Naive thymus-derived CD4-positive, alpha-beta T cell (primary cell): ENCODE results near the gene TBC1D9. TPM values are rescaled to one million over a fixed set of nuclear protein-coding genes. Genes with fewer than 3 reads are reported as not detected.

Experiments used
- ATAC-seq: fragments of 150-1000 bp; cut with Tn5 transposase; 2 replicates; pipeline ENCODE4 v1.10.0; 2021; ENCODE audit warnings: mild to moderate bottlenecking, moderate library complexity
- CTCF ChIA-PET: fragments of 350-600 bp; sonication (Branson Sonifier 250); formaldehyde crosslinking; loops from one replicate; lab custom pipeline; 2021; ENCODE audit warnings: antibody characterized with exemption; lab: Charles Lee
- POLR2A ChIA-PET: fragments of 350-600 bp; sonication (Branson Sonifier 250); formaldehyde crosslinking; loops from one replicate; lab custom pipeline; 2021; ENCODE audit warnings: antibody characterized with exemption, inconsistent platforms; lab: Charles Lee
- DNase-seq, 9 donors: peaks; one replicate each; pipeline versions ENCODE4 v3.0.0 to v3.0.0-alpha.2; 2020 to 2022; ENCODE audit warnings: mixed read lengths in 1 of 9
- H3K27ac ChIP-seq: one replicate; pipeline ENCODE4 v1.7.0; 2013; ENCODE audit warnings: mild to moderate bottlenecking, low read depth, low read length, moderate library complexity
- H3K27me3 ChIP-seq, 2 donors: one replicate each; pipeline ENCODE4 v1.7.0; 2013; ENCODE audit warnings: low read length in 2 of 2, mild to moderate bottlenecking in 2 of 2, moderate library complexity in 2 of 2; ENCODE audit not compliant: control insufficient read depth in 2 of 2, insufficient read depth in 2 of 2
- H3K36me3 ChIP-seq, 3 experiments: 1 replicate in 2 of 3; 2 replicates in 1 of 3; pipeline ENCODE4 v1.7.0; 2013; ENCODE audit warnings: low read length in 3 of 3, mild to moderate bottlenecking in 3 of 3, moderate library complexity in 1 of 3; ENCODE audit not compliant: insufficient read depth in 3 of 3, control insufficient read depth in 2 of 3
- H3K4me1 ChIP-seq, 2 donors: one replicate each; pipeline ENCODE4 v1.7.0; 2013; ENCODE audit warnings: low read length in 2 of 2, mild to moderate bottlenecking in 2 of 2, moderate library complexity in 1 of 2; ENCODE audit not compliant: control insufficient read depth in 2 of 2, insufficient read depth in 2 of 2
- H3K4me3 ChIP-seq: 2 replicates; pipeline ENCODE4 v1.7.0; 2013; ENCODE audit warnings: mild to moderate bottlenecking, low read length
- H3K9me3 ChIP-seq, 3 experiments: 1 replicate in 2 of 3; 2 replicates in 1 of 3; pipeline ENCODE4 v1.7.0; 2013; ENCODE audit warnings: low read length in 3 of 3; ENCODE audit not compliant: control insufficient read depth in 2 of 3
- H3K27ac Mint-ChIP-seq, 9 donors: one replicate each; pipeline ENCODE4 v1.8.0; 2020 to 2022; ENCODE audit warnings: mixed read lengths in 9 of 9, mild to moderate bottlenecking in 8 of 9, moderate library complexity in 5 of 9, inconsistent platforms in 2 of 9
- H3K27me3 Mint-ChIP-seq, 5 donors: one replicate each; pipeline ENCODE4 v1.8.0; 2021 to 2022; ENCODE audit warnings: mixed read lengths in 5 of 5, mild to moderate bottlenecking in 1 of 5
- H3K36me3 Mint-ChIP-seq, 5 donors: one replicate each; pipeline ENCODE4 v1.8.0; 2020 to 2022; ENCODE audit warnings: mixed read lengths in 5 of 5, mild to moderate bottlenecking in 3 of 5, inconsistent platforms in 1 of 5
- H3K4me1 Mint-ChIP-seq, 7 donors: one replicate each; pipeline ENCODE4 v1.8.0; 2020 to 2022; ENCODE audit warnings: mixed read lengths in 7 of 7, mild to moderate bottlenecking in 3 of 7, inconsistent platforms in 1 of 7
- H3K4me3 Mint-ChIP-seq, 10 donors: one replicate each; pipeline ENCODE4 v1.8.0; 2020 to 2022; ENCODE audit warnings: mild to moderate bottlenecking in 10 of 10, mixed read lengths in 10 of 10, moderate library complexity in 6 of 10, inconsistent platforms in 2 of 10
- H3K9me3 Mint-ChIP-seq, 11 donors: one replicate each; pipeline ENCODE4 v1.8.0; 2020 to 2022; ENCODE audit warnings: mixed read lengths in 11 of 11, mild to moderate bottlenecking in 4 of 11, inconsistent platforms in 1 of 11, moderate library complexity in 1 of 11
- intact Hi-C, 2 donors: fragments of 100-400 bp; cut with micrococcal nuclease; formaldehyde crosslinking; loops; one replicate each; pipeline ENCODE4 v1.15.1; 2023
- polyA plus RNA-seq, 2 donors: library from polyadenylated mRNA; unstranded; fragments of 300-500 nt; fragmentation: Illumina TruSeq; gene quantifications; one replicate each; pipeline ENCODE4 v1.2.3, GENCODE V29; 2021
- total RNA-seq, 6 experiments: library from RNA in 5 of 6; stranded (reverse) in 5 of 6; gene quantifications; 1 replicate in 5 of 6; 2 replicates in 1 of 6; pipeline ENCODE4 v1.2.3 and lab custom pipeline; 2021 to 2026

Gene TBC1D9
- total and polyA plus RNA-seq, 7 experiments from 2014 or later: 0.13 to 13.9 (median 0.49) TPM; not detected in 2

- H3K36me3 Mint-ChIP-seq: no peaks in the 10 kb centered on the region
- ChIA-PET CTCF (no interaction called here), POLR2A (no interaction called here)
- Histone ChIP-seq H3K4me1 (no peaks in the 10 kb centered on the region), H3K27me3 (no peaks in the 10 kb centered on the region), H3K4me3 (no peak overlapping the region), H3K9me3 (no peaks in the 10 kb centered on the region), H3K36me3 (no peaks in the 10 kb centered on the region), H3K27ac (no peak overlapping the region)
- no peak for DNase-seq
- intact Hi-C loops: no loop called here
- H3K27ac Mint-ChIP-seq: no peak overlapping the region
- no peak overlapping the region for H3K4me3 Mint-ChIP-seq
- peaks cover 0 to 1% (median 0%) of the 10 kb centered on the region in 11 donors for H3K9me3 Mint-ChIP-seq
- H3K4me1 Mint-ChIP-seq: no peaks in the 10 kb centered on the region
- ATAC-seq: no peak
- peaks cover 0 to 14% (median 5%) of the 10 kb centered on the region in 5 donors for H3K27me3 Mint-ChIP-seq
Measured at GRCh38 chr4:140729344-140730049, 26.7 kb downstream of the TBC1D9 start.

DNA sequence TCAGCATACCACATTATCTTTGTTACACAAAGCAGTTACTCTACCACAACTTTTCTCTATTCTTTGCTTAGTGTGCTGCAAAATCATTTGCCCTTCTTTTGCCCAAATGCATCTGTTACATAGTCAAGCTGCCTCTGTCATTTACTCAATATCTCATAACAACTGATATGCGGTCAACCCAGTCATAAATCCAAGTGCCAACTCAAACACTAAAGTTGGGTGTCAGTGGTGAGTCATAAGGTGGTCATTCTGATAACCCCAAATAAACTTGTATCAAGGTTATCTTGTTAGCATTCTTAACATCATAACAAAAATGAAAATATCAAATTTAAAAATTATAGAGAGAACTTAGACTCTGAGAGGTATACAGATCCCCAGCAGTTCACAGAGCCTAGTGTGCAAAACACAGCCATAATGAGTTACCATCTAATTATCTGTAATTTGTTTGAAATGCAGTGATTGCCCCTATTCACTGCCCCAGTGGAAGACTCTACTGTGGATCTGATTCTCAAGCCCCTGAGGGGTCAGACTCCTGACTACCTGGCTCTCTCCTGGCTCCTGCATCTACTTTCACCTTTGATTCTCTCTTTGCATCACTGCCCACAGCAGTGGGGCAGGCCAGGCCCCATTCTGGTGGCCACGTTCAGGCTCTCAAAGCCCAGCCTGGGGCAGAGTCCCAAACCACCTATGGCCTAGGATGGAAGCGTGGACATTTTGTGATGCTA lies 29.2 kb downstream of the TBC1D9 start:
- peaks cover 0 to under 1% (median 0%) of the 10 kb centered on the region in 7 donors for H3K4me1 Mint-ChIP-seq
- peaks cover 0 to 11% (median 0%) of the 10 kb centered on the region in 5 donors for H3K27me3 Mint-ChIP-seq
- DNase-seq (no peak), ATAC-seq (no peak)
- Histone ChIP-seq H3K36me3 (no peaks in the 10 kb centered on the region), H3K9me3 (no peaks in the 10 kb centered on the region), H3K27ac (no peak overlapping the region), H3K4me3 (no peak overlapping the region), H3K27me3 (no peaks in the 10 kb centered on the region), H3K4me1 (no peaks in the 10 kb centered on the region)
- no peaks in the 10 kb centered on the region for H3K9me3 Mint-ChIP-seq
- ChIA-PET CTCF (no interaction called here), POLR2A (no interaction called here)
- intact Hi-C loops: no loop called here
- no peak overlapping the region for H3K4me3 Mint-ChIP-seq
- H3K27ac Mint-ChIP-seq: no peak overlapping the region
- H3K36me3 Mint-ChIP-seq: no peaks in the 10 kb centered on the region

DNA sequence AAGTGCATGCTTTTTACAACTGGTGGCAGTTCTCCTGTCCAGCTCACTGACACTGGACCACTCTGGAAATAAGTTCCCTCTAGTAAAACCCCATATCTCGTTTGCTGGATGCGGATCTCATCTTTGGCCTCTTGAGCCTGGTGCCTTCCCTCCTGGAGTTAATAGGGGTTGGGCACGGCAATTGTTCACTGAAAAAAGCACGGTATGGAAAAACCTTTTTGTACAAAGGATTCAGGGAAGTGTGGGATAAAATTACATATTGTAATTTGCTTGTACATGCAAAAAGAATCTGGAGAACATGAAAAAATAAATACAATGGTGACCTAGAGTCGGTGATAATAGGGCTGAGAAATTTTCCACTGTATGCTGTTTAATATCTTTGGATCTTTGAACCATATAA lies 30.6 kb downstream of the TBC1D9 start:
- Mint-ChIP-seq H3K27me3 (peaks cover 0 to 15% (median 0%) of the 10 kb centered on the region in 5 donors), H3K27ac (no peak overlapping the region), H3K9me3 (no peaks in the 10 kb centered on the region), H3K4me3 (no peak overlapping the region), H3K36me3 (no peaks in the 10 kb centered on the region), H3K4me1 (peaks cover 4 to 14% (median 12%) of the 10 kb centered on the region in 7 donors)
- DNase-seq: no peak
- Histone ChIP-seq H3K27me3 (no peaks in the 10 kb centered on the region), H3K27ac (no peak overlapping the region), H3K4me1 (no peaks in the 10 kb centered on the region), H3K9me3 (no peaks in the 10 kb centered on the region), H3K36me3 (no peaks in the 10 kb centered on the region), H3K4me3 (no peak overlapping the region)
- ChIA-PET POLR2A (no interaction called here), CTCF (interaction anchor here (0.6 kb wide), 1 partner anchor 75 kb away, joined by 3 read pairs; no protein-coding TSS in a partner anchor)
- intact Hi-C loops: no loop called here
- no peak for ATAC-seq

- Histone ChIP-seq H3K9me3 (no peaks in the 10 kb centered on the region), H3K4me1 (no peaks in the 10 kb centered on the region), H3K36me3 (no peaks in the 10 kb centered on the region), H3K27me3 (no peaks in the 10 kb centered on the region), H3K27ac (no peak overlapping the region), H3K4me3 (no peak overlapping the region)
- Mint-ChIP-seq H3K36me3 (no peaks in the 10 kb centered on the region), H3K27me3 (peaks cover 0 to 15% (median 0%) of the 10 kb centered on the region in 5 donors), H3K4me1 (peaks cover 6 to 18% (median 12%) of the 10 kb centered on the region in 7 donors), H3K4me3 (no peak overlapping the region), H3K27ac (no peak overlapping the region), H3K9me3 (no peaks in the 10 kb centered on the region)
- intact Hi-C loops: no loop called here
- no peak for DNase-seq
- no peak for ATAC-seq
- POLR2A ChIA-PET: no interaction called here
- CTCF ChIA-PET: no interaction called here
Measured at GRCh38 chr4:140724760-140725159, 31.4 kb downstream of the TBC1D9 start.

GRCh38 chr4:140720387-140721304 lies 35.5 kb downstream of the TBC1D9 start:
- no peaks in the 10 kb centered on the region for H3K36me3 Mint-ChIP-seq
- Histone ChIP-seq H3K4me3 (peak overlapping the region; percentile 8), H3K27ac (no peak overlapping the region), H3K4me1 (no peaks in the 10 kb centered on the region), H3K9me3 (no peaks in the 10 kb centered on the region), H3K27me3 (no peaks in the 10 kb centered on the region), H3K36me3 (no peaks in the 10 kb centered on the region)
- peak overlapping the region in 3 of 9 donors; percentile 19 to 43 (median 29) for H3K27ac Mint-ChIP-seq
- peaks cover 0 to 11% (median 0%) of the 10 kb centered on the region in 5 donors for H3K27me3 Mint-ChIP-seq
- peak overlapping the region; percentile 14 to 78 (median 53) for H3K4me3 Mint-ChIP-seq
- no peaks in the 10 kb centered on the region for H3K9me3 Mint-ChIP-seq
- ChIA-PET POLR2A (interaction anchor here (0.6 kb wide), 1 partner anchor 11 kb away, joined by 3 read pairs; no protein-coding TSS in a partner anchor), CTCF (no interaction called here)
- peak in 1 of 9 donors; percentile 2 for DNase-seq
- peaks cover 7 to 18% (median 12%) of the 10 kb centered on the region in 7 donors for H3K4me1 Mint-ChIP-seq
- intact Hi-C loops: no loop called here
- ATAC-seq: no peak

DNA sequence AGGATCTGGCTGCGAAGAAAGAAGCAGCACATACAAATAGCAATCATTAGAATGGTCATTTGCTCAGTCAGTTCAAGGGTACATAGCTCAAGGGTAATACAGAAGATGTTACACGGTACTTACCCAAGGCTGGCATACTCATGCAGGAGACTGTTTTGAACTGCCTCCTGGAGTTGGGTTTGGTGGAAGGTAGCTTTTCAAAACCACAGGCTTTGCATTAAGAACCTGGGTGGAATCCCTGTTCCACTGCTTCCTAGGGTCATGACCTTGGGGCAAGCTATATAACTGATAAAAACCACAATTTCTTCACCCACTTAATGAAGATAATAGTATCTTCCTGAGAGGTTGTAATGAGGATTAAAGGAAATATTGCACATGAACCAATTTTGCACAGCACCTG lies 36.5 kb downstream of the TBC1D9 start:
- Histone ChIP-seq H3K9me3 (no peaks in the 10 kb centered on the region), H3K27ac (no peak overlapping the region), H3K27me3 (no peaks in the 10 kb centered on the region), H3K4me1 (no peaks in the 10 kb centered on the region), H3K4me3 (no peak overlapping the region), H3K36me3 (no peaks in the 10 kb centered on the region)
- DNase-seq (no peak), ATAC-seq (peak; percentile 12)
- Mint-ChIP-seq H3K27ac (peak overlapping the region in 1 of 9 donors; percentile 20), H3K36me3 (no peaks in the 10 kb centered on the region), H3K9me3 (no peaks in the 10 kb centered on the region), H3K4me3 (peak overlapping the region in 3 of 10 donors; percentile 8 to 51 (median 18)), H3K27me3 (peaks cover 0 to 4% (median 0%) of the 10 kb centered on the region in 5 donors), H3K4me1 (peaks cover 7 to 18% (median 12%) of the 10 kb centered on the region in 7 donors)
- ChIA-PET POLR2A (no interaction called here), CTCF (no interaction called here)
- intact Hi-C loops: no loop called here
